HG03439 (cell line): ENCODE data around the gene MRPS27.

Experiments
- ATAC-seq: cut with Tn5 transposase; IDR thresholded peaks from one replicate; pipeline ENCODE4 v1.9.1; 2021; ENCODE audit warnings: mild to moderate bottlenecking, moderate library complexity; ENCODE audit not compliant: unreplicated experiment

MRPS27 gene

GRCh38 chr5:72206994-72207393, 113.0 kb downstream of the MRPS27 start:
- no peak for ATAC-seq

- no peak for ATAC-seq
These were observed 113.9 kb downstream of the MRPS27 start for GRCh38 chr5:72206160-72206559.

DNA sequence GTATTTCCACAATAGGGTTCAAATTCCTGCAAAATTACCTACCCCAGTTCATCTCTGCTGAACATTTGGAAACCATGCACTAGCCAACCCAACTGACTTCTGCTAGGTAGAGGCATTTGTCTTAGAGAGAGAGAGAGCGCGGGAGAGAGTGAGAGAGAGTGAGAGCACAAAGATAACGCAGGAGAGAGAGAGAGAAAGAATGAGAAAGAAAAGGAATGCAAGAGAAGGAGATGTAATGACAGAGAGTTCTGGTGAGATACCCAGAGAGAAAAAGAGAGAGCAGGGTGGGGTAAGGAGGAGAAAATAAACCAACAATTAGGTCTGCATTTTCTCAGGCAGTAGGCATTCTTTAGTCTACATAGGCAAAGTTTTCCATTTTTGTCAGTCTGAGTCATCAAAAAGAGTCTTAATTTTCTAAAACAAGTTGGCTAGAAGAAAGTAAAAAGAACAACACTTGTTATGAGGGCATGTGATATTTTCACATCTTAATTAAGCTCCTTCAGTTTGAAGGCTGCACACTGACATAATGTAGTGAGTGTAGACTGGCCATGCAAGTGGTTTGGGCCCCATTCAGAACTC, 114.5 kb downstream of the MRPS27 start:
- no peak for ATAC-seq

DNA sequence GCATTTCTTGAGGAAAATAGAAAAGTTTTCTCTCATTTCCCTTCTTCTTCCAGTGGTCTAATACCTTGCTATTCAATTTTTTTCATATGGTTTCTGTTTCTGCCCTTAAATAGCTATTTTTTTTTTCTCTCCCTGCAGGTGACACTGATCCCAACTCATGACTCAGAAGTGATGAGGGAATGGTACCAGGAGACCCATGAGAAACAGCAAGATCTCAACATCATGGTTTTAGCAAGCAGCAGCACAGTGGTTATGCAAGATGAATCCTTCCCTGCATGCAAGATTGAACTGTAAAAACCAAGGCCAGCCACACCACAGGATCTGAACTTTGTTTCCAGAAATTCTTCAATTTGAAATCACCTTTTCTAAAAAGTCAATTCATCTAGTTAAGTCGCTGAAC, 115.1 kb downstream of the MRPS27 start:
- no peak for ATAC-seq

GRCh38 chr5:72203251-72203845, 116.7 kb downstream of the MRPS27 start:
- no peak for ATAC-seq

DNA sequence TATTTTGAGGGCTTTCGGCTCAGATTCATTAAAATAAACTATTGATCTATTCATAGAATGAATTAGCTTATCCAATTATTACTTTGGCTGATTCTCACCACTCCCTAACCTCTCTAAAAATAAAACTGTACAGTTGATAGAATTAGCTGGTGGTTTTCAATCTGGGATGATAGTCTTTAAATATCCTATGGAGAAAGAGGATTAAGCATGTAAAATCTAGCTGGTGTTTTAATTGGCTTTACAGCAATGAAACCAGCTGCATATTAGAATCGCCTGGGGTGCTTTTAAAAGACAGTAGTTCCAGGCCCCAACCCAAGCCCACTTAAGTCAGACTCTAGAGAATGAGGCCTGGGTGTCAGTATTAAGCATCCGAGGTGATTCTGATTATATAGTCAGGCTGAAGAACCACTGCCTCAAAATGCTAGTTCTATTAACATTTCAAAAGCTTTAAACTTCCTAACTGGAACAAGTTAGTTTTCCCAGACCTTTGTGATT, 117.7 kb downstream of the MRPS27 start:
- ATAC-seq: no peak

- ATAC-seq: no peak
These were observed 120.4 kb downstream of the MRPS27 start for GRCh38 chr5:72199681-72200080.

DNA sequence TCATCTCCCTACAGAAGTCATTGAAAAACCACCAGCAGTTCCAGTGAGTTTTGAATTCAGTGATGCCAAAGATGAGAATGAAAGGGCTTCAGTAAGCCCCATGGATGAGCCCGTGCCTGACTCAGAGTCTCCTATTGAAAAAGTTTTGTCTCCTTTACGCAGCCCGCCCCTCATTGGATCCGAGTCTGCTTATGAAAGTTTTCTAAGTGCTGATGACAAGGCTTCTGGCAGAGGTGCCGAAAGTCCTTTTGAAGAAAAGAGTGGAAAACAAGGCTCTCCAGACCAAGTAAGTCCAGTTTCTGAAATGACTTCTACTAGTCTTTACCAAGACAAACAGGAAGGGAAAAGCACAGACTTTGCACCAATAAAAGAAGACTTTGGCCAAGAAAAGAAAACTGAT, 122.6 kb downstream of the MRPS27 start:
- no peak for ATAC-seq

DNA sequence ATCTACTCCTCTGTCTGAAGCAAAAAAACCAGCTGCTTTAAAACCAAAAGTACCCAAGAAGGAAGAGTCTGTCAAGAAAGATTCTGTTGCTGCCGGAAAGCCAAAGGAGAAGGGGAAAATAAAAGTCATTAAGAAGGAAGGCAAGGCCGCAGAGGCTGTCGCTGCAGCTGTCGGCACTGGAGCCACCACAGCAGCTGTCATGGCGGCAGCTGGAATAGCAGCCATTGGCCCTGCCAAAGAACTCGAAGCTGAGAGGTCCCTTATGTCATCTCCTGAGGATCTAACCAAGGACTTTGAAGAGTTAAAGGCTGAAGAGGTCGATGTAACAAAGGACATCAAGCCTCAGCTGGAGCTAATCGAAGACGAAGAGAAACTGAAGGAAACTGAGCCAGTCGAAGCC, 124.5 kb downstream of the MRPS27 start:
- ATAC-seq: no peak

- ATAC-seq: peak; percentile 91
These were observed 125.2 kb downstream of the MRPS27 start for GRCh38 chr5:72194846-72195245.

- no peak for ATAC-seq
These were observed 128.6 kb downstream of the MRPS27 start for GRCh38 chr5:72191404-72191803.

DNA sequence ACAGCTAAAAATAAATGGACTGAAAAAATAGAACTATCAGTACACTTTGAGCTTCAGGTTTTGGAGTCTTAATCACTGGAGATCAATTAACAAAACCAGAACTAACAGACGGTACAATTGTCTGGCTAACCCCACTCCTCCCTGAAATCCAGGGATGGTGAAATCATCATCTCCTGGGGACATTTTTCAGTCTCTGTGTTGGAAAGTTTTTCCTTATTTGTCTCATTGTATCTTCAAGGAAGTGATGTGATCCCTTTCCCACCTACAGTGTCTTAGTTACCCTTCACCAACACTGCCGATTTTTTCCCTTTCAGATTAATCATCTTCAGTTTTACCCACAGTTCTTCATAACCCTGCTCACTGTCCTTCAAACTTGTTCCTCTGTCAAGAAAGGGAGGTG, 130.9 kb downstream of the MRPS27 start:
- ATAC-seq: no peak

DNA sequence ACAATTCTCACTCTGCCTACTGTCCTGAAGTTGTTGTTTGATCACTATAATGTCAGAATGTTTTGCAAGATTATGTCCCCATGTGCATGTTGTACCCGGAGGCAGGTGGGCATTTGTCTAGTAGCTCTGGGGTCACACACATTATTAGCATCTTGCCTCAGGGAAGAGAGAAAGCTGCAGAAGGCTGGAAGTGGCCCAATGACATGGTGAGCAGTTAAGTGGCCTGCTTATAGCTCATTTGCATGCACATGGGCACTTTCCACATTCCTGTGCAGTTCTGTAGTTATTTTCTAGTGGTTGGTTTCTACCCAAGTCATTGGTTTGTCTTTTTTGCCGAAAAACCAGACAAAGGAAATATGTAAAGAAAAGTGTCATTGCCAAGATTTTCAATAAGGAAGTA, 131.9 kb downstream of the MRPS27 start:
- ATAC-seq: no peak

DNA sequence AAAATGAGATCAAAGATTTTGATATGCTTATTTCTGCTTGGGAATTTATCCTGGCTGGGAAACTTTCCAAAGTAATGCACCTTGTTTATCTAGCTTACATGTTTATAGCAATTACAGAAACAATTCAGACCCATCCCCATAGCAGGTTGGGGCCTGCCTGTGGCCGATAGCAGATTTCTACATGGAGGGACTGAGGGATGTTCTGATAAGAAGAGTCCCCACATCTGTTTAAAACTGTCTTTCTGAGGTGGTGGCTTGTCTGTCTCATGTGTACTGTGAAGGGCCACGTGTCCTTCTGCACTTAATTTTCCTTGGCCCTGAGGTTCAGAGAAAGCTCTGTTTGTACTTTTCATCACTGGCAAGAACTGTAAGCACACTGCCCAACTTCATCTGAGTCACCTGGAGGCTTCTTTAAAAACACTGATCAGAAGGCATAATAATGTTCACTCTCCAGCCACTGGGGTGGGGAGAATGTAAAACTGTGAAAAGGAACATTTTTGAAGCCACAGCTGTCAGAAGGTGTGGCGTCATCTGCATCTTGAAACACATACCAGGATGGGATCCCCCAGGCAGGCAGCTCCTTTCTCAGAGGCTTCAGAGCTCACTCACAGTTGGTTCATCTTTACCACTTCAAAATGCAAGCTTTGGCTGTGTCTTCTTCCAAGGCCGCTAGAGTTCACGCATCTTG, 132.5 kb downstream of the MRPS27 start:
- no peak for ATAC-seq

GRCh38 chr5:72185496-72186329, 134.3 kb downstream of the MRPS27 start:
- ATAC-seq: no peak

GRCh38 chr5:72184408-72184807, 135.6 kb downstream of the MRPS27 start:
- no peak for ATAC-seq

GRCh38 chr5:72183101-72183520, 136.9 kb downstream of the MRPS27 start:
- no peak for ATAC-seq

GRCh38 chr5:72182686-72183085, 137.4 kb downstream of the MRPS27 start:
- no peak for ATAC-seq

GRCh38 chr5:72180925-72181324, 139.1 kb downstream of the MRPS27 start:
- no peak for ATAC-seq

GRCh38 chr5:72179816-72180440, 140.1 kb downstream of the MRPS27 start:
- no peak for ATAC-seq
